SK-N-SH (cell line): ENCODE data around the gene ALS2CL.

Experiments
- EP300 ChIP-seq, 2 experiments: IDR thresholded peaks; 2 replicates each; pipeline versions ENCODE4 v1.4.0 to v1.6.1; 2012; ENCODE audit warnings: borderline replicate concordance in 1 of 2, low read depth in 1 of 2, low read length in 1 of 2
- FOXM1 ChIP-seq: IDR thresholded peaks from 2 replicates; pipeline ENCODE4 v1.4.0; 2012; ENCODE audit warnings: low read depth, mild to moderate bottlenecking
- POLR2AphosphoS5 ChIP-seq: IDR thresholded peaks from 2 replicates; pipeline ENCODE4 v1.6.1; 2012; ENCODE audit warnings: low read depth, low read length
- RAD21 ChIP-seq: IDR thresholded peaks from 2 replicates; pipeline ENCODE4 v1.6.1; 2012; ENCODE audit warnings: mild to moderate bottlenecking, low read length
- TAF1 ChIP-seq: IDR thresholded peaks from 2 replicates; pipeline ENCODE4 v1.6.1; 2012; ENCODE audit warnings: low read depth, mild to moderate bottlenecking, low read length, moderate library complexity, borderline replicate concordance
- TCF12 ChIP-seq: IDR thresholded peaks from 2 replicates; pipeline ENCODE4 v1.4.0; 2012
- TEAD4 ChIP-seq: IDR thresholded peaks from 2 replicates; pipeline ENCODE4 v1.4.0; 2012; ENCODE audit warnings: mild to moderate bottlenecking, borderline replicate concordance; ENCODE audit not compliant: insufficient read depth
- TF ChIP-seq, protein P1 (sequence below): fragments of 200-600 bp; sonication (generic); IDR thresholded peaks from 2 replicates; pipeline ENCODE4 v1.6.1; 2017; ENCODE audit warnings: antibody characterized with exemption, mild to moderate bottlenecking, moderate library complexity
- TF ChIP-seq, protein P2 (sequence below): IDR thresholded peaks from 2 replicates; pipeline ENCODE4 v1.6.1; 2012; ENCODE audit warnings: mild to moderate bottlenecking, low read depth, low read length, moderate library complexity
- TF ChIP-seq, protein P3 (sequence below): IDR thresholded peaks from 2 replicates; pipeline ENCODE4 v1.4.0; 2012; ENCODE audit warnings: low read depth
- TF ChIP-seq, protein P4 (sequence below): fragments of 150-350 bp; IDR thresholded peaks from 2 replicates; pipeline ENCODE4 v1.6.1; 2016; ENCODE audit warnings: mild to moderate bottlenecking, low read depth, low read length

DNA sequence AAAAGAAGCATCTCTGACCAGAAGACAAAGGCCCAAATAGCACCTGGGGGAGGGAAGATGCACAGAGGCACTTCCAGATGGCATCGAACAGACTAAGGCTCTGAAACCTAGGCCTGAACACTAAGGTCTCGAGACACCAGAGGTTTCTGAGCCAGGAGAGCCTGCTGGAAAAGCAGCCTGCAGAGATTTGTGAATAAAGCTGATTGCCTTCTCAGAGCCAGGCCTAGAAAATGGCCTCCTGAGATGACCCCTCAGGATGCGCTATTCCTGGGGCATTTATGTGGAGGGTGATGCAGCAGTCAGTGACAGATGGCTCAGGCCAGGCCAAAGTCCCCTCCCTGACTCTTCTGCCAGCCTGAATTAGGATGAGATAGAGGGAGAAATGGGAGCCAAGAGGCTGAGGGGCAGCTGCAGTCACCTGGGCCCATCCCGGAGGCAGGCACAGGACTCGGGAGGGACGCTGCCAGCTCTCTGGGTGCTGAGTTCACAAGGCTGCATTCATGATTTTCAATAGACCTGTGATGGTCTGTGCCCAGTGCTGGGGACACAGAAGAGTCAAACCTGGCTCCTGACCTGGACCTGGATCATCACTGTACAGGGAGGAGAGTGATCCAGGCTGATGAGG is 17.3 kb upstream of the ALS2CL start:
- TF ChIP-seq, protein P1, sequence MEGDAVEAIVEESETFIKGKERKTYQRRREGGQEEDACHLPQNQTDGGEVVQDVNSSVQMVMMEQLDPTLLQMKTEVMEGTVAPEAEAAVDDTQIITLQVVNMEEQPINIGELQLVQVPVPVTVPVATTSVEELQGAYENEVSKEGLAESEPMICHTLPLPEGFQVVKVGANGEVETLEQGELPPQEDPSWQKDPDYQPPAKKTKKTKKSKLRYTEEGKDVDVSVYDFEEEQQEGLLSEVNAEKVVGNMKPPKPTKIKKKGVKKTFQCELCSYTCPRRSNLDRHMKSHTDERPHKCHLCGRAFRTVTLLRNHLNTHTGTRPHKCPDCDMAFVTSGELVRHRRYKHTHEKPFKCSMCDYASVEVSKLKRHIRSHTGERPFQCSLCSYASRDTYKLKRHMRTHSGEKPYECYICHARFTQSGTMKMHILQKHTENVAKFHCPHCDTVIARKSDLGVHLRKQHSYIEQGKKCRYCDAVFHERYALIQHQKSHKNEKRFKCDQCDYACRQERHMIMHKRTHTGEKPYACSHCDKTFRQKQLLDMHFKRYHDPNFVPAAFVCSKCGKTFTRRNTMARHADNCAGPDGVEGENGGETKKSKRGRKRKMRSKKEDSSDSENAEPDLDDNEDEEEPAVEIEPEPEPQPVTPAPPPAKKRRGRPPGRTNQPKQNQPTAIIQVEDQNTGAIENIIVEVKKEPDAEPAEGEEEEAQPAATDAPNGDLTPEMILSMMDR: no peak
- TF ChIP-seq, protein P2, sequence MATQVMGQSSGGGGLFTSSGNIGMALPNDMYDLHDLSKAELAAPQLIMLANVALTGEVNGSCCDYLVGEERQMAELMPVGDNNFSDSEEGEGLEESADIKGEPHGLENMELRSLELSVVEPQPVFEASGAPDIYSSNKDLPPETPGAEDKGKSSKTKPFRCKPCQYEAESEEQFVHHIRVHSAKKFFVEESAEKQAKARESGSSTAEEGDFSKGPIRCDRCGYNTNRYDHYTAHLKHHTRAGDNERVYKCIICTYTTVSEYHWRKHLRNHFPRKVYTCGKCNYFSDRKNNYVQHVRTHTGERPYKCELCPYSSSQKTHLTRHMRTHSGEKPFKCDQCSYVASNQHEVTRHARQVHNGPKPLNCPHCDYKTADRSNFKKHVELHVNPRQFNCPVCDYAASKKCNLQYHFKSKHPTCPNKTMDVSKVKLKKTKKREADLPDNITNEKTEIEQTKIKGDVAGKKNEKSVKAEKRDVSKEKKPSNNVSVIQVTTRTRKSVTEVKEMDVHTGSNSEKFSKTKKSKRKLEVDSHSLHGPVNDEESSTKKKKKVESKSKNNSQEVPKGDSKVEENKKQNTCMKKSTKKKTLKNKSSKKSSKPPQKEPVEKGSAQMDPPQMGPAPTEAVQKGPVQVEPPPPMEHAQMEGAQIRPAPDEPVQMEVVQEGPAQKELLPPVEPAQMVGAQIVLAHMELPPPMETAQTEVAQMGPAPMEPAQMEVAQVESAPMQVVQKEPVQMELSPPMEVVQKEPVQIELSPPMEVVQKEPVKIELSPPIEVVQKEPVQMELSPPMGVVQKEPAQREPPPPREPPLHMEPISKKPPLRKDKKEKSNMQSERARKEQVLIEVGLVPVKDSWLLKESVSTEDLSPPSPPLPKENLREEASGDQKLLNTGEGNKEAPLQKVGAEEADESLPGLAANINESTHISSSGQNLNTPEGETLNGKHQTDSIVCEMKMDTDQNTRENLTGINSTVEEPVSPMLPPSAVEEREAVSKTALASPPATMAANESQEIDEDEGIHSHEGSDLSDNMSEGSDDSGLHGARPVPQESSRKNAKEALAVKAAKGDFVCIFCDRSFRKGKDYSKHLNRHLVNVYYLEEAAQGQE: no peak
- TF ChIP-seq TAF1 (no peak), RAD21 (no peak), FOXM1 (no peak), EP300 (IDR thresholded peaks at IDR 0.05; ENCODE audit: borderline replicate concordance in 1 of 2, low read depth in 1 of 2, low read length in 1 of 2) (no peak), TEAD4 (no peak), TCF12 (no peak), POLR2AphosphoS5 (no peak)
- TF ChIP-seq, protein P3, sequence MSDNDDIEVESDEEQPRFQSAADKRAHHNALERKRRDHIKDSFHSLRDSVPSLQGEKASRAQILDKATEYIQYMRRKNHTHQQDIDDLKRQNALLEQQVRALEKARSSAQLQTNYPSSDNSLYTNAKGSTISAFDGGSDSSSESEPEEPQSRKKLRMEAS: no peak
- TF ChIP-seq, protein P4, sequence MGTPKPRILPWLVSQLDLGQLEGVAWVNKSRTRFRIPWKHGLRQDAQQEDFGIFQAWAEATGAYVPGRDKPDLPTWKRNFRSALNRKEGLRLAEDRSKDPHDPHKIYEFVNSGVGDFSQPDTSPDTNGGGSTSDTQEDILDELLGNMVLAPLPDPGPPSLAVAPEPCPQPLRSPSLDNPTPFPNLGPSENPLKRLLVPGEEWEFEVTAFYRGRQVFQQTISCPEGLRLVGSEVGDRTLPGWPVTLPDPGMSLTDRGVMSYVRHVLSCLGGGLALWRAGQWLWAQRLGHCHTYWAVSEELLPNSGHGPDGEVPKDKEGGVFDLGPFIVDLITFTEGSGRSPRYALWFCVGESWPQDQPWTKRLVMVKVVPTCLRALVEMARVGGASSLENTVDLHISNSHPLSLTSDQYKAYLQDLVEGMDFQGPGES: no peak
